ENCODE measurements around the gene EFEMP1.

GRCh38 chr2:55838653-55839052 lies 84.9 kb downstream of the EFEMP1 start:
- TF ChIP-seq CTCF (IDR thresholded peaks at IDR 0.05 in 8 of 11, conservative IDR thresholded peaks at IDR 0.05 in 3 of 11) (no peak), POLR2A (IDR thresholded peaks at IDR 0.05) (no peak)
